Transverse colon (tissue), 4 donors: Measurements from ENCODE around the gene PALMD.

ENCODE experiments used
- EP300 ChIP-seq: sonication (generic); formaldehyde crosslinking; IDR thresholded peaks from one replicate; pipeline ENCODE4 v1.6.1; 2017; ENCODE audit warnings: antibody characterized with exemption, low read depth
- POLR2A ChIP-seq: fragments of 450-650 bp; IDR thresholded peaks from one replicate; pipeline ENCODE4 v1.6.1; 2016; ENCODE audit warnings: antibody characterized with exemption, mild to moderate bottlenecking, moderate library complexity
- POLR2AphosphoS5 ChIP-seq, 3 donors: sonication (generic); formaldehyde crosslinking; IDR thresholded peaks; one replicate each; pipeline ENCODE4 v1.6.1; 2016; ENCODE audit warnings: antibody characterized with exemption in 3 of 3
- TF ChIP-seq, protein P1 (sequence below), 5 experiments: fragments of 200-600 bp in 3 of 5; fragments of 450-650 bp in 2 of 5; sonication (generic) in 3 of 5; IDR thresholded peaks; 1 replicate in 2 of 5; 2 replicates in 3 of 5; pipeline ENCODE4 v1.5.1; 2016 to 2017; ENCODE audit warnings: antibody characterized with exemption in 5 of 5, inconsistent platforms in 3 of 5, mild to moderate bottlenecking in 2 of 5, moderate library complexity in 1 of 5

DNA sequence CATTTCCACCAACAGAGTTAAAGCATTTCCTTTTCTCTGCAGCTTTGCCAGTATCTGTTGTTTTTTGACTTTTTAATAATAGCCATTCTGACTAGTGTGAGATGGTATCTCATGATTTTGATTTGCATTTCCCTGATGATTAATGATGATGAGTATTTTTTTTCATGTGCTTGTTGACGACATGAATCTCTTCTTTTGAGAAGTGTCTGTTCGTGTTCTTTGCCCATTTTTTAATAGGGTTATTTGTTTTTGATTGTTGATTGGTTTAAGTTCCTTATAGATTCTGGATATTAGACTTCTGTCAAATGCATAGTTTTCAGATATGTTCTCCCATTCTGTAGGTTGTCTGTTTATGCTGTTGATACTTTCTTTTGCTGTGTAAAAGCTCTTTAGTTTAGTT lies 37.9 kb upstream of the PALMD start:
- TF ChIP-seq, protein P1, sequence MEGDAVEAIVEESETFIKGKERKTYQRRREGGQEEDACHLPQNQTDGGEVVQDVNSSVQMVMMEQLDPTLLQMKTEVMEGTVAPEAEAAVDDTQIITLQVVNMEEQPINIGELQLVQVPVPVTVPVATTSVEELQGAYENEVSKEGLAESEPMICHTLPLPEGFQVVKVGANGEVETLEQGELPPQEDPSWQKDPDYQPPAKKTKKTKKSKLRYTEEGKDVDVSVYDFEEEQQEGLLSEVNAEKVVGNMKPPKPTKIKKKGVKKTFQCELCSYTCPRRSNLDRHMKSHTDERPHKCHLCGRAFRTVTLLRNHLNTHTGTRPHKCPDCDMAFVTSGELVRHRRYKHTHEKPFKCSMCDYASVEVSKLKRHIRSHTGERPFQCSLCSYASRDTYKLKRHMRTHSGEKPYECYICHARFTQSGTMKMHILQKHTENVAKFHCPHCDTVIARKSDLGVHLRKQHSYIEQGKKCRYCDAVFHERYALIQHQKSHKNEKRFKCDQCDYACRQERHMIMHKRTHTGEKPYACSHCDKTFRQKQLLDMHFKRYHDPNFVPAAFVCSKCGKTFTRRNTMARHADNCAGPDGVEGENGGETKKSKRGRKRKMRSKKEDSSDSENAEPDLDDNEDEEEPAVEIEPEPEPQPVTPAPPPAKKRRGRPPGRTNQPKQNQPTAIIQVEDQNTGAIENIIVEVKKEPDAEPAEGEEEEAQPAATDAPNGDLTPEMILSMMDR (IDR thresholded peaks at IDR 0.05) = no peak
- TF ChIP-seq POLR2AphosphoS5 (IDR thresholded peaks at IDR 0.05) = no peak
- no peak for TF ChIP-seq POLR2A
- TF ChIP-seq EP300 = no peak
